NB4 (cell line): ENCODE measurements around the gene ERGIC2.

Experiments
- CTCF ChIP-seq: IDR thresholded peaks from one replicate; pipeline ENCODE4 v1.5.1; 2012; ENCODE audit warnings: low read depth, low read length
- MAX ChIP-seq: IDR thresholded peaks from 2 replicates; pipeline ENCODE4 v1.6.1; 2011; ENCODE audit warnings: low read depth, low read length
- MYC ChIP-seq: IDR thresholded peaks from 2 replicates; pipeline ENCODE4 v1.6.1; 2011; ENCODE audit warnings: low read depth, low read length
- POLR2A ChIP-seq: IDR thresholded peaks from 2 replicates; pipeline ENCODE4 v1.6.1; 2011; ENCODE audit warnings: mild to moderate bottlenecking; ENCODE audit not compliant: insufficient read length; ENCODE audit errors: extremely low read depth

- TF ChIP-seq CTCF (no peak), POLR2A (no peak), MAX (no peak), MYC (no peak)
Observed at GRCh38 chr12:29291226-29291625, 89.7 kb downstream of the ERGIC2 start.
